Left ventricle myocardium inferior (tissue), 1 donor: ENCODE measurements around the gene COL18A1. TPM values are rescaled to one million over a fixed set of nuclear protein-coding genes. Genes with fewer than 3 reads are reported as not detected.
A peak's percentile ranks its signal among the peaks of the same experiment; 100 is the strongest.

ENCODE experiments used
- DNase-seq: peaks from one replicate; pipeline ENCODE4 v3.0.0-alpha.2; 2020
- H3K27ac ChIP-seq: fragments of 200-600 bp; replicated peaks from 2 replicates; pipeline ENCODE4 v1.8.0; 2021
- H3K27me3 ChIP-seq: fragments of 200-600 bp; 2 replicates; pipeline ENCODE4 v1.8.0; 2021; ENCODE audit warnings: low read depth
- H3K36me3 ChIP-seq: fragments of 200-600 bp; 2 replicates; pipeline ENCODE4 v1.8.0; 2021
- H3K4me1 ChIP-seq: fragments of 200-600 bp; 2 replicates; pipeline ENCODE4 v1.8.0; 2021
- H3K4me3 ChIP-seq: fragments of 200-600 bp; 2 replicates; pipeline ENCODE4 v1.8.0; 2021; ENCODE audit warnings: mild to moderate bottlenecking, moderate library complexity
- H3K9me3 ChIP-seq: fragments of 200-600 bp; replicated peaks from 2 replicates; pipeline ENCODE4 v1.8.0; 2021
- intact Hi-C: fragments of 100-400 bp; cut with micrococcal nuclease; formaldehyde crosslinking; loops from one replicate; pipeline ENCODE4 v1.11.0; 2022
- total RNA-seq: library from RNA; stranded (reverse); fragmentation: NEBNext Ultra II Directional; extraction: Animal tissue kit (Norgen Biotek cat#: 25700); gene quantifications from one replicate; pipeline ENCODE4 v1.2.1, GENCODE V29; 2021
- TF ChIP-seq, protein P1 (sequence below): fragments of 200-600 bp; IDR thresholded peaks from 2 replicates; pipeline ENCODE4 v1.8.0; 2021; ENCODE audit warnings: antibody characterized with exemption, mild to moderate bottlenecking, borderline replicate concordance
- donor health status: DM: no; HTN: yes; CAD: no; lungs with severe emphysema.

COL18A1 gene
- total RNA-seq, 1 donor from 2014 or later, result 66.5 TPM

DNA sequence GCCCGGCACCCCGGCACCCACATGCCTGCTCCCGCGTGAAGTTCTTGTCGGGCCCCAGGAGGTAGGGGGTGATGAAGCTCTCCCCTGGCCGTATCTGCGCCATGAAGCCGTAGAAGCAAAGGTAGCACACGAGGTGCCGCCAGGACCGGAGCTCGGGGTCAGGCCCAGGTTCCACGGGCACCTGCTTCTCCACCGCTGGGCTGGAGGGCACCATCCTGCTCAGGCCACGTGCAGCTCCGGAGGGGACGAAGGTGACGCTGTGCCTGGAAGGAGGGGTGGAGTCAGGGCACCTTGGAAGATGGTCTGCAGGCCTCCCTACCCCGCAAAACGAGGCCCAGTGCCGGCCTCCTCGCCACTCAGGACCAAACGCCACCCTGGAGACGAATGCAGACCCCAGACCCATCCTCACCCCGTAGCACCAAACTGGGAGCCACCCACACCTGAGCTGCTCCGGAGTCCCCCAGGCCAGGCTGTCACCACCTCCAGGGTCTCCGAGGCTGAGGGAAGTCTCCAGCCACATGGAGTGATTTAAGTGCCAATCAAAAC, 132.9 kb downstream of the COL18A1 start:
- H3K4me1 ChIP-seq, result peaks cover 41% of the 10 kb centered on the region
- H3K9me3 ChIP-seq, result no peaks in the 10 kb centered on the region
- no peak overlapping the region for H3K4me3 ChIP-seq
- TF ChIP-seq, protein P1, sequence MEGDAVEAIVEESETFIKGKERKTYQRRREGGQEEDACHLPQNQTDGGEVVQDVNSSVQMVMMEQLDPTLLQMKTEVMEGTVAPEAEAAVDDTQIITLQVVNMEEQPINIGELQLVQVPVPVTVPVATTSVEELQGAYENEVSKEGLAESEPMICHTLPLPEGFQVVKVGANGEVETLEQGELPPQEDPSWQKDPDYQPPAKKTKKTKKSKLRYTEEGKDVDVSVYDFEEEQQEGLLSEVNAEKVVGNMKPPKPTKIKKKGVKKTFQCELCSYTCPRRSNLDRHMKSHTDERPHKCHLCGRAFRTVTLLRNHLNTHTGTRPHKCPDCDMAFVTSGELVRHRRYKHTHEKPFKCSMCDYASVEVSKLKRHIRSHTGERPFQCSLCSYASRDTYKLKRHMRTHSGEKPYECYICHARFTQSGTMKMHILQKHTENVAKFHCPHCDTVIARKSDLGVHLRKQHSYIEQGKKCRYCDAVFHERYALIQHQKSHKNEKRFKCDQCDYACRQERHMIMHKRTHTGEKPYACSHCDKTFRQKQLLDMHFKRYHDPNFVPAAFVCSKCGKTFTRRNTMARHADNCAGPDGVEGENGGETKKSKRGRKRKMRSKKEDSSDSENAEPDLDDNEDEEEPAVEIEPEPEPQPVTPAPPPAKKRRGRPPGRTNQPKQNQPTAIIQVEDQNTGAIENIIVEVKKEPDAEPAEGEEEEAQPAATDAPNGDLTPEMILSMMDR, result no peak
- DNase-seq, result peak; percentile 6
- intact Hi-C loops, result no loop called here
- no peak overlapping the region for H3K27ac ChIP-seq
- no peaks in the 10 kb centered on the region for H3K27me3 ChIP-seq
- H3K36me3 ChIP-seq, result no peaks in the 10 kb centered on the region

DNA sequence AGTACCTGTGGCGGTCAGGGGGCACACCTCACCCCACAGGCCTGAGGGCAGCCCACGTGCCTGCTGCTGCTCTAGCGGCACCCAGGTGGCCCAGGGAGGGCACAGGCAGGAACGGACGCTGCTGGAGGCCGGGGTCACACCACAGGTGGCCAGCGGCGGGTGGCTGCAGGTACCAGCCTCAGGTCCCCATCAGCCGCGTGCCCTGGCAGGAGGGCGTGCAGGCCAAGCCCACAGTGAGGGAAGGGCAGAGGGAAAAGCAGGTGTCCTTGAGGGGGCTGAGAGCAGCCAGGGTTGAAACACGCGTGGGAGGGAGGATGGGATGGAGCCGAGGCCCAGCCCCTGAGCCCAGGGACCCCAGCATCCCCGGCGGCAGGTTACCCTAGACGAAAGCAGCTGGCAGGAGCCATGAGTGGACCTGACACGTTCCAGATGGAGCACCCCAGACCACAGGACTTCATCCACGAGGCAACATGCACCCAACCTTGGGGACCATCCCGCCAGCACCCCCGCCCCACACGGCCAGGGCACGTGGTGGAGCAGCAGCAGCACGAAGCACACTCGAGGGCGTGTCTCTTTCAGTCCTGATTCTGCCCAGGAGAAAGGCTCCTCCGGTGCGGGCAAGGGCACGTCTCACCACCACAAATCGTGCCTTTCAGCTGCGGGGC, 133.5 kb downstream of the COL18A1 start:
- DNase-seq, result peak; percentile 10
- intact Hi-C loops, result no loop called here
- H3K27ac ChIP-seq, result no peak overlapping the region
- H3K9me3 ChIP-seq, result no peaks in the 10 kb centered on the region
- no peaks in the 10 kb centered on the region for H3K36me3 ChIP-seq
- H3K4me3 ChIP-seq, result no peak overlapping the region
- TF ChIP-seq, protein P1, result no peak
- H3K27me3 ChIP-seq, result no peaks in the 10 kb centered on the region
- peaks cover 41% of the 10 kb centered on the region for H3K4me1 ChIP-seq

DNA sequence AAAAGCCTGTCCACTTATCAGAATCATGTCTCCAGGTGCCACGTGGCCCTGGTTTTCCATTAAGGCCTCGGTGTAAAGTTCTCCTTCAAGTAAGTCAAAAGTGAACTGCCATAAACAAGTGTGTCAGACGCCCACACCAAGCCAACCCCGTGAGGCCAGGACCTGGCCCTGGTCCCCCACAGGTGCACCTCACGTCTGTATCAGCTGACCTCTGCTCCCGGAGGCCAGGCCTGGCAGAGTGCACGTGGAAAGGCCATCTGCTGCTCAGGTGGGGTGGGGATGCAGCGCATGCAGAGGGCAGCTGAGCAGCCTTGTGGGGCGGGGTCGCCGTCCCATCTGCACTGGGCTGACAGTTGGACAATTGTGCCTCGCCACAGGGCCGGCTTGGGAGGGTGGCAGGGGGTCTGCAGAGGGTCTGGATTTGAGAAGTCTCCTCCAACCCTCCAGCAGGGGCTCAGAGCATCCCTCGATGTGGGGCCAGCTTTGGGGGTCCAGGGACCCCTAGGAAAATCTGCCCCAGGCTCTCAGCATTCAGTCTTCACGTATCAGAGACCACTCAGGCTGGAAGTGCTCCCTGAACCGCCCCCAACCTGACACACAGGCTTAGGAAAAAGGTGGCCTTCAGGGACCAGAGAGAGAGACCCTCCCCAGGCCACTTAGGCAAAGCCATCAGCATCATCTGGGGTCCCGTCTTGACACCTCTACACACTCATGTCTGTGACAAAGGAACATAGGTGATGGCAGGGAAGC, 134.3 kb downstream of the COL18A1 start:
- H3K36me3 ChIP-seq, result no peaks in the 10 kb centered on the region
- intact Hi-C loops, result no loop called here
- H3K27me3 ChIP-seq, result no peaks in the 10 kb centered on the region
- no peaks in the 10 kb centered on the region for H3K9me3 ChIP-seq
- peaks cover 33% of the 10 kb centered on the region for H3K4me1 ChIP-seq
- TF ChIP-seq, protein P1, result no peak
- H3K4me3 ChIP-seq, result no peak overlapping the region
- DNase-seq, result peak; percentile 11
- H3K27ac ChIP-seq, result no peak overlapping the region

DNA sequence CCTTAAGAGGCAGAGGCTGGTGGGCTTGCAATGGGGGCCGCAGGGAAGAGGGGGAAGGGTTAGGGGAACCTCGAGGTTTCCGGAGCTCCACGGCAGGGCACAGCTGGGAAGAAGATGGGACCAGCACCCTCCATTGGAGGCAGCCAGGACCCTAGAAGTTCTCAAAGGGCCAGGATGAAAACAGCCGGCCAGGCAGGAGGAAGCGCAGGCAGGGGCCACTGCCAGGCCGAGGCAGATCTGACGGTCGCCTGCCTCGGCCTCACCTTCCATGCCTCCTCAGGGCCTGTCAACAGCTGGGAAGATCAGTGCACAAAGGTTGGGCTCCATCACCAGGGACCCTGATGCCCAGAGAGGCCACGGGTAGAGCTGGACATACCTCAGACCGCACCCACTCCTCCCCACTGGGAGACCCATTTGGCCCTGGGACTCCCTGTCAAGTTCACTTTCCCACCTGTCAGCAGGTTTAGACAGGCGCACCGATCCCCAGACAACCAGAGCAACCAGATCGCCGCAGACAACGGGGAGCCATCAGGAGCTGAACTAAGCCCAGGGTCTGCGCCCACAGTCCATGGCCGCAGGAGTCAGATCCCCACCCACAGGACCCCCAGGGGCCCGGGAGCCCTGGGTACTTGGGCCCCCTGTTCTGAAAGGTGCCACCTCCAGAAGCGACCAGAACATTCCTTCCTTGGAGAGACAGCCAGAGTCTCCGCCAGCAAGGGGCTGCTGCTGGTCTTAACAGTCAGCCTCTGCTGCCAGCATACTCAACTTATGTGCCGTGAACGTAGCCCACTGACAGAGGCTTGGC, 135.0 kb downstream of the COL18A1 start:
- peak; percentile 10 for DNase-seq
- TF ChIP-seq, protein P1, result no peak
- no peaks in the 10 kb centered on the region for H3K9me3 ChIP-seq

DNA sequence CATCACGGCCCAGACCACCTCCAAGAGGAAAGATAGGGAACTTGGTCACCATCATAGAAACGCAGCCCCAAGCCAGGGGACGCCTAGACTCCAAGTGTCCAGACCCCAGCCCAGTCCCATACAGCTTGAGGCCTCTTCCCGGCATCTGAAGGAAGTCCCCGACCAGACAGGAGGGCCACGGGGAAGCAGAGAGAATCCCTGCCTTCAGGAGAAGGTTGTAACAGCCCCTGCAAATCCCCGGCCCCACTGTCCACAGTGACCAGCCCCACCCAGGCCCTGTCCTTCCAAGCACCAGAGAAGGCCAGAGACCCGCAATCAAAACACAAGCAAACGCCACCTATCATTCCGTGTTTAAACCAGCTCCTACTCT, 135.6 kb downstream of the COL18A1 start:
- no peak overlapping the region for H3K27ac ChIP-seq
- peak; percentile 13 for DNase-seq
- no peak overlapping the region for H3K4me3 ChIP-seq
- H3K4me1 ChIP-seq, result peaks cover 20% of the 10 kb centered on the region
- TF ChIP-seq, protein P1, result no peak
- H3K9me3 ChIP-seq, result no peaks in the 10 kb centered on the region
- H3K27me3 ChIP-seq, result no peaks in the 10 kb centered on the region
- H3K36me3 ChIP-seq, result no peaks in the 10 kb centered on the region
- intact Hi-C loops, result no loop called here

More for the DNA sequence above, 135.0 kb downstream of the COL18A1 start:
- Histone ChIP-seq H3K36me3 (no peaks in the 10 kb centered on the region), H3K4me3 (no peak overlapping the region), H3K27me3 (no peaks in the 10 kb centered on the region), H3K27ac (no peak overlapping the region), H3K4me1 (peaks cover 26% of the 10 kb centered on the region)
- intact Hi-C loops, result no loop called here
